Naive thymus-derived CD8-positive, alpha-beta T cell (primary cell): ENCODE results near the gene MYO3B. TPM values are rescaled to one million over a fixed set of nuclear protein-coding genes. Genes with fewer than 3 reads are reported as not detected.
"Not testable (repeated sequence)": the region's sequence is repeated elsewhere in the genome, so short reads cannot be mapped to it uniquely, and the experiment has no call there.

Experiments used
- ATAC-seq, 2 donors: fragments of 150-1000 bp; cut with Tn5 transposase in 1 of 2; sonication (Bioruptor Pico), chemical (Tn5 transposase) in 1 of 2; 1 replicate in 1 of 2; 2 replicates in 1 of 2; pipeline ENCODE4 v1.10.0; 2021; ENCODE audit warnings: mild to moderate bottlenecking in 2 of 2, moderate library complexity in 2 of 2
- POLR2A ChIA-PET: fragments of 350-600 bp; sonication (Branson Sonifier 250); formaldehyde crosslinking; loops from one replicate; lab custom pipeline; 2021; ENCODE audit warnings: antibody characterized with exemption; lab: Charles Lee
- DNase-seq, 10 donors: peaks; one replicate each; pipeline versions ENCODE4 v3.0.0 to v3.0.0-alpha.2; 2020 to 2022
- H3K27ac Mint-ChIP-seq, 10 donors: one replicate each; pipeline ENCODE4 v1.8.0; 2020 to 2022; ENCODE audit warnings: mild to moderate bottlenecking in 10 of 10, mixed read lengths in 10 of 10, moderate library complexity in 4 of 10, inconsistent platforms in 1 of 10
- H3K27me3 Mint-ChIP-seq, 5 donors: one replicate each; pipeline ENCODE4 v1.8.0; 2021 to 2022; ENCODE audit warnings: mixed read lengths in 5 of 5
- H3K36me3 Mint-ChIP-seq, 3 donors: one replicate each; pipeline ENCODE4 v1.8.0; 2020 to 2022; ENCODE audit warnings: mixed read lengths in 3 of 3, mild to moderate bottlenecking in 2 of 3, inconsistent platforms in 1 of 3
- H3K4me1 Mint-ChIP-seq, 4 donors: one replicate each; pipeline ENCODE4 v1.8.0; 2021 to 2022; ENCODE audit warnings: mixed read lengths in 4 of 4
- H3K4me3 Mint-ChIP-seq, 10 donors: one replicate each; pipeline ENCODE4 v1.8.0; 2020 to 2022; ENCODE audit warnings: mild to moderate bottlenecking in 10 of 10, mixed read lengths in 10 of 10, moderate library complexity in 6 of 10, inconsistent platforms in 1 of 10
- H3K9me3 Mint-ChIP-seq, 9 donors: one replicate each; pipeline ENCODE4 v1.8.0; 2020 to 2022; ENCODE audit warnings: mixed read lengths in 9 of 9, mild to moderate bottlenecking in 3 of 9, inconsistent platforms in 1 of 9, moderate library complexity in 1 of 9
- polyA plus RNA-seq, 3 donors: library from polyadenylated mRNA; unstranded; fragments of 300-500 nt; fragmentation: Illumina TruSeq; gene quantifications; one replicate each; pipeline ENCODE4 v1.2.3, GENCODE V29; 2021
- total RNA-seq, 8 experiments: library from RNA in 2 of 8; stranded (reverse) in 2 of 8; gene quantifications; one replicate each; pipeline ENCODE4 v1.2.3 and lab custom pipeline; 2021 to 2026

The MYO3B gene
- total and polyA plus RNA-seq, 5 experiments from 2014 or later = not detected

DNA sequence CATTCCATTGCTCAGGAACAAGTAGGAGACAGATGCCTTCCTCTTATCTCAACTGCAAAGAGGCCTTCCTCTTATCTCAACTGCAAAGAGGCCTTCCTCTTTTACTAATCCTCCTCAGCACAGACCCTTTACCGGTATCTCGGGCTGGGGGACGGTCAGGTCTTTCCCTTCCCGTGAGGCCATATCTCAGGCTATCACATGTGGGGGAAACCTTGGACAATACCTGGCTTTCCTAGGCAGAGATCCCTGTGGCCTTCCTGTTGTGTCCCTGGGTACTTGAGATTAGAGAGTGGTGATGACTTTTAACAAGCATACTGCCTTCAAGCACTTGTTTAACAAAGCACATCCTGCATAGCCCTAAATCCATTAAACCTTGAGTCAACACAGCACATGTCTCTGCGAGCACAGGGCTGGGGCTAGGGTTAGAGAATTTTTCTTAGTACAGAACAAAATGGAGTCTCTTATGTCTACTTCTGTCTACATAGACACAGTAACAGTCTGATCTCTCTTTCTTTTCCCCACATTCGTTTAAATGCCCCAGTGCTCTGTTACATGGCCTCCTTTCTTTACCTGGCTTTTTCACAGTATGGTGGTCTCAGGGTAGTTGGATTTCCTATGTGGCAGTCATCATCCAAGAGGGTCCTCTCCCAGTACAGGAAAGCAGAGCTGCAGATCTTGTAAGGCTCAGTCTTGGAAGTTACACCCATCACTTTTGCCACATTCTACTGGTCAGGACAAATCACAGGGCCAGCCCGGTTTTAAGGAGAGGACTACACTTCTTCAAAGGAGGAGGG lies 86.0 kb downstream of the MYO3B start:
- H3K4me1 Mint-ChIP-seq, H3K27me3 Mint-ChIP-seq, POLR2A ChIA-PET, ATAC-seq, H3K4me3 Mint-ChIP-seq, DNase-seq, H3K27ac Mint-ChIP-seq: not testable (repeated sequence)
- peaks cover 3 to 45% (median 22%) of the 10 kb centered on the region in 9 donors for H3K9me3 Mint-ChIP-seq
- H3K36me3 Mint-ChIP-seq = peaks cover 0 to 23% (median 0%) of the 10 kb centered on the region in 3 donors

GRCh38 chr2:170264522-170264860 lies 86.5 kb downstream of the MYO3B start:
- Mint-ChIP-seq H3K9me3 (peaks cover 3 to 45% (median 22%) of the 10 kb centered on the region in 9 donors), H3K4me1 (no peaks in the 10 kb centered on the region), H3K27me3 (peaks cover 0 to 10% (median 3%) of the 10 kb centered on the region in 5 donors), H3K36me3 (peaks cover 0 to 23% (median 0%) of the 10 kb centered on the region in 3 donors), H3K4me3 (no peak overlapping the region), H3K27ac (no peak overlapping the region)
- DNase-seq = no peak
- POLR2A ChIA-PET = no interaction called here
- no peak for ATAC-seq

DNA sequence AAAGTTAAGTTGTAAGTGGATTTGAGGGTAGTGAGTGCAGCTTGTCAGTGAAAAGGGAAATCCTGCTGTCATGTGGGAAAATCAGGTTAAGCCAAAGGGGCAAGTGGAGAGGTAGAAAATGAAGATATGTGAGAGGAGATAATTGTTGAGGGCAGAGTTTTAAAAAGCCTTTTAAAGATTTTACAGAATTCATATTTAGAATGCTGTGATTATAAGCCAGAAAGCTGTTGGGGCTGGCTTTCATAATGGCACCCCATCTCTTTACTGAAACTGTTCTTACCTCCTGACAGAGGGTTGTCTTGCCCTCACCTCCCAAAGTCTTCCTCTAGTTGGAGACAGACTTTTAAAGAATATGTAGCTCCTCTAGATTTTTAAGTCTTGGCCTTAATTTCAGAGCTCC lies 86.9 kb downstream of the MYO3B start:
- POLR2A ChIA-PET = no interaction called here
- ATAC-seq = no peak
- no peak for DNase-seq
- H3K4me1 Mint-ChIP-seq = no peaks in the 10 kb centered on the region
- peaks cover 0 to 23% (median 0%) of the 10 kb centered on the region in 3 donors for H3K36me3 Mint-ChIP-seq
- H3K4me3 Mint-ChIP-seq = no peak overlapping the region
- peaks cover 0 to 10% (median 3%) of the 10 kb centered on the region in 5 donors for H3K27me3 Mint-ChIP-seq
- peaks cover 3 to 42% (median 22%) of the 10 kb centered on the region in 9 donors for H3K9me3 Mint-ChIP-seq
- H3K27ac Mint-ChIP-seq = no peak overlapping the region

DNA sequence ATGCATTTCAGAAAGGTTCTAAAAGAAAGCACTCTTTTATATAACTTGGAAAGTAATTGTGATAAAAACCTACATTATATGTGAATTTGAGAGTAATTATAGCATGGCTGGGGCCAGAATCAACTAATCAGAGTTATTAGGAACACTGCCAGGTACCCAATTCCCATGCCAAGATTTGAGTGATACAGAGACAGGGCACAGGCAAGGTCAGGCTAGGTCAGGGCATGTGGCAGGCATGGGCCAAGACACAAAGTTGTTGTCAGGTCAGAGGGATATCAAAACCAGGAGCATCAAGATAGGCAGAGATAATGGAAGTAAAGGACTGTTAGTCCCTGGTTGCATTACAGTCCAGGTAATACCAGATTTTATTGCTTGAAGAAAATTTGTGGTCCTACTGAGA lies 87.4 kb downstream of the MYO3B start:
- DNase-seq (no peak), ATAC-seq (no peak)
- peaks cover 3 to 38% (median 18%) of the 10 kb centered on the region in 9 donors for H3K9me3 Mint-ChIP-seq
- H3K27me3 Mint-ChIP-seq = peaks cover 0 to 10% (median 3%) of the 10 kb centered on the region in 5 donors
- POLR2A ChIA-PET = no interaction called here
- peaks cover 0 to 23% (median 0%) of the 10 kb centered on the region in 3 donors for H3K36me3 Mint-ChIP-seq
- H3K27ac Mint-ChIP-seq = no peak overlapping the region
- H3K4me3 Mint-ChIP-seq = no peak overlapping the region
- H3K4me1 Mint-ChIP-seq = no peaks in the 10 kb centered on the region

GRCh38 chr2:170266358-170266757 lies 88.4 kb downstream of the MYO3B start:
- Mint-ChIP-seq H3K27me3 (peaks cover 0 to 10% (median 3%) of the 10 kb centered on the region in 5 donors), H3K4me3 (no peak overlapping the region), H3K27ac (no peak overlapping the region), H3K9me3 (peaks cover 0 to 32% (median 14%) of the 10 kb centered on the region in 9 donors), H3K36me3 (peaks cover 0 to 23% (median 0%) of the 10 kb centered on the region in 3 donors), H3K4me1 (no peaks in the 10 kb centered on the region)
- ATAC-seq (no peak), DNase-seq (no peak)
- POLR2A ChIA-PET = no interaction called here

- DNase-seq = no peak
- H3K4me3 Mint-ChIP-seq = no peak overlapping the region
- peaks cover 0 to 26% (median 9%) of the 10 kb centered on the region in 9 donors for H3K9me3 Mint-ChIP-seq
- no peak for ATAC-seq
- H3K4me1 Mint-ChIP-seq = no peaks in the 10 kb centered on the region
- H3K27ac Mint-ChIP-seq = no peak overlapping the region
- POLR2A ChIA-PET = no interaction called here
- peaks cover 0 to 10% (median 3%) of the 10 kb centered on the region in 5 donors for H3K27me3 Mint-ChIP-seq
- H3K36me3 Mint-ChIP-seq = peaks cover 0 to 18% (median 0%) of the 10 kb centered on the region in 3 donors
Observed at GRCh38 chr2:170267071-170267470, 89.1 kb downstream of the MYO3B start.

DNA sequence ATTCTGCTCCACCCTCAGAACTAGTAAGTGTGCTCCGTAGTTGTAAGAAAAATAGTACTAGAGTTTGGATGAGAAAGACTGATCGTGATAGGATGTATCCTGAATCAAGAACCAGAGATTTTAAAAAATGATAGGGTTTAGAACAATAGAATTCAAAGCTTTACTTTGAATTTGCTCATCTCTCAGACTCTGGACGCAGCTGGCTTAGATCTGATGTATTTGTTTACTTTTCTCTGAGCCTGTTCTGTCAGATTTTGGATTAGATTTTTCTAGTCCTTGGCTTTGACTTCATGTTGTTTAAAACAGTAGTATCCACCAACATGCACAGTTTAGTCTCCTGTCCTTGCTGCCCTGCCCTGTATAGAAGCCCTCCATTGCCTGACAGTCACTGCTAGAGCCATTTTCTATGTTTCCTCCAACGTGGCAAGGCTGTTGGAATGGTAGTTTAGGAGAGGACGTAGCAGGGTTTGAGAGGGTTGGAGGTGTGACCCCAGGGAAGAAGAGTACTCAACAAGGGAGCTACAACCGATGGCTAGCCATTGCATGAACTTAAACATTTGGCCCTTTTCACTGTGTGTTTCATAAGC lies 92.4 kb downstream of the MYO3B start:
- ATAC-seq (no peak), DNase-seq (no peak)
- H3K9me3 Mint-ChIP-seq = peaks cover 0 to 3% (median 0%) of the 10 kb centered on the region in 9 donors
- H3K27me3 Mint-ChIP-seq = peaks cover 4 to 20% (median 7%) of the 10 kb centered on the region in 5 donors
- H3K36me3 Mint-ChIP-seq = no peaks in the 10 kb centered on the region
- no peaks in the 10 kb centered on the region for H3K4me1 Mint-ChIP-seq
- POLR2A ChIA-PET = no interaction called here
- H3K4me3 Mint-ChIP-seq = no peak overlapping the region
- no peak overlapping the region for H3K27ac Mint-ChIP-seq

DNA sequence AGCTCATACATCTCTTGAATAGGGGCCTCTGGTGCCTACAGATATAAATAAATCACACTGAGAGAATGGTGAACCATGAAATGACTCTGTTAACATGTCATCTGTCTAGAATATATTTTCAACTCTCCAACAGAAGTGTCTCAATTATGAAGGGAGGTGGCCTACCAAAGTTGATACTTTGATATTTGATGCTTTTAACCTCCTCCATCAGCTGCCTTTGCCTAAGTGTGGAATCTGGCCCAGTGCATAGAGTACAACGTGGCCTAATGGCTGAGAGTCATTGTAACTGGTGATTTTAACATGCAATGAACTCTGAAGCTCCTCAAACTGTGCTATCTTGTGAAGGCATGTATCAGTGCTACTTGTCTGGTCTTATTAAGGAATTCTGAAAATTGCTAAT lies 93.4 kb downstream of the MYO3B start:
- no peak overlapping the region for H3K4me3 Mint-ChIP-seq
- H3K27me3 Mint-ChIP-seq = peaks cover 4 to 20% (median 7%) of the 10 kb centered on the region in 5 donors
- no peak overlapping the region for H3K27ac Mint-ChIP-seq
- DNase-seq = no peak
- no peaks in the 10 kb centered on the region for H3K4me1 Mint-ChIP-seq
- H3K9me3 Mint-ChIP-seq = peaks cover 0 to 3% (median 0%) of the 10 kb centered on the region in 9 donors
- POLR2A ChIA-PET = no interaction called here
- no peaks in the 10 kb centered on the region for H3K36me3 Mint-ChIP-seq
- ATAC-seq = no peak

DNA sequence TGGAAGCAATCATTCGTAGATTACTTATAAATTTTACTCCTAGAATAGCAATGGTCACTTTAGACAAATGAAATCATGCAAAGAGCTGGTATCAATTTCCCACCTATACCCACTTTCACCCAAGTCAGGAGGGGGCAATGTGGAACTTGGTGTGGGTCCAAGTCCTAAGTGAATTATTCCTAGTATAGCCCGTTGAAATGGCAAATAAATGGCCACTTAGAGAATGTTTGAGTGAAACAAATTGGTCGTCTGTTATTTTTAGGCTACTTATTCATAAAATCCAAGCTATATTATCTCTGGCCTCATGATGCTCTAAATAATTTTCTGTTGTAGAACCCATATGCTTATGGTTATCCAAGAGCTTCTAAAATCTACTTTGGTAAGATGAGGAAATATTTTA lies 98.1 kb downstream of the MYO3B start:
- no peaks in the 10 kb centered on the region for H3K4me1 Mint-ChIP-seq
- H3K4me3 Mint-ChIP-seq = no peak overlapping the region

DNA sequence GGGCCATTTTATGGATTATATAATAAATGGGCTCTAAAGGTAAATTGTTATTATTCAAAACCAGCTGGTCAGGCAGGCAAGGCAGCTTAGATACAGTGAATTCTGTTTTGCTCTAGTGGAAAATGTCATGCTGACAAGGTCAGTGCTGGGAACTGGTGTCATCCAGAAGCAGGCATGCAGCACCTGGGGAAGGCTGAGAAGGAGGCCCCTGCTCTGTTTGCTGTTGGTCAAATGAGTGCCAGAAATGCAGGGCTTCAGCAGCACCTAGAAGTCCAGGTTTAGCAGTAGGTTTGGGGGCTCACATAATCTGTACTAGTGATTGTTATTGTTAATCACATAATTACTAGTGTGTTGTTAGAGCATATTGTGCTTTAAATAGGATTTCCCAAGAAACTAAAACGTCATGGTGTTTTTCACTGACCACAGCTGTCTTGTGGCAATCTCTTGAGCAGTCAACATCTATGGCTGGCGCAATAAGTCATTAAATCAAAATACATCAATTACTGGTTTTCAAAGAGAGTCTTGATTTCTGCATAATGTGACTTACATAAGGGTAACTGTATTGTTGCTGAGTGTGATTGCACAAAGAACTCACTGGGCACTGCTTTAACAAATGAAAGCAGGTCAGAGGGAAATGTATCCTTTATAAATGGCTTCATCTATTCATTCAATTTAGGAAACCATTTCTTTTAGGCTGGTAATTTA lies 99.1 kb downstream of the MYO3B start:
- Mint-ChIP-seq H3K27ac (no peak overlapping the region), H3K27me3 (peaks cover 4 to 29% (median 10%) of the 10 kb centered on the region in 5 donors), H3K9me3 (peaks cover 0 to 4% (median 0%) of the 10 kb centered on the region in 9 donors), H3K4me1 (no peaks in the 10 kb centered on the region), H3K4me3 (no peak overlapping the region), H3K36me3 (no peaks in the 10 kb centered on the region)
- POLR2A ChIA-PET = no interaction called here
- ATAC-seq (no peak), DNase-seq (no peak)

More for the DNA sequence above, 98.1 kb downstream of the MYO3B start:
- Mint-ChIP-seq H3K36me3 (no peaks in the 10 kb centered on the region), H3K27ac (no peak overlapping the region), H3K9me3 (peaks cover 0 to 2% (median 0%) of the 10 kb centered on the region in 9 donors), H3K27me3 (peaks cover 1 to 19% (median 8%) of the 10 kb centered on the region in 5 donors)
- POLR2A ChIA-PET = no interaction called here
- DNase-seq (no peak), ATAC-seq (no peak)

DNA sequence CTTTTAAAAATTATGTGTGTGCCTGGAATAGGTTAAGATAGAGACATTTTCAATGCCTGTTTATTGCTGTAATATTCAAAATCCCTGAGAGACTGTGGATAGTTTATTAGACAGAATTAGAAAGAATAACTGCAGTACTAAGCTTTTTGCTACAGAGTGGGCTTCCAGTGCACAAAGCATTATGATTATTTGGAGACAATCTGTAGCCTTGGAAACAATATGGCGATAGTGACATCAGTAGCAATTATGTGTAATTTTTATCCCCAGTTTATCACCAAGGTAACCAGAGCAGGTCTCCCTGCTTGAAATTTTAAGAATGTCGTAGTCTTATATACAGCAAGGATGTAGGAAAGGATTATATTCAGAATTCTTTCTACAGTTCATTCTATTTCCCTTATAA lies 100.0 kb downstream of the MYO3B start:
- H3K4me3 Mint-ChIP-seq = no peak overlapping the region
- H3K27ac Mint-ChIP-seq = no peak overlapping the region
- ATAC-seq (no peak), DNase-seq (no peak)
- H3K27me3 Mint-ChIP-seq = peaks cover 2 to 35% (median 7%) of the 10 kb centered on the region in 5 donors
- peaks cover 0 to 4% (median 0%) of the 10 kb centered on the region in 9 donors for H3K9me3 Mint-ChIP-seq
- no peaks in the 10 kb centered on the region for H3K36me3 Mint-ChIP-seq
- POLR2A ChIA-PET = no interaction called here
- no peaks in the 10 kb centered on the region for H3K4me1 Mint-ChIP-seq

- H3K9me3 Mint-ChIP-seq, H3K27ac Mint-ChIP-seq, ATAC-seq, DNase-seq, H3K36me3 Mint-ChIP-seq, H3K4me1 Mint-ChIP-seq, POLR2A ChIA-PET, H3K4me3 Mint-ChIP-seq: not testable (repeated sequence)
- H3K27me3 Mint-ChIP-seq = peaks cover 5 to 36% (median 8%) of the 10 kb centered on the region in 5 donors
Observed at GRCh38 chr2:170279615-170280014, 101.7 kb downstream of the MYO3B start.

- ATAC-seq (no peak), DNase-seq (no peak)
- Mint-ChIP-seq H3K27ac (no peak overlapping the region), H3K9me3 (peaks cover 0 to 4% (median 0%) of the 10 kb centered on the region in 9 donors), H3K36me3 (no peaks in the 10 kb centered on the region), H3K4me1 (no peaks in the 10 kb centered on the region), H3K27me3 (peaks cover 6 to 48% (median 10%) of the 10 kb centered on the region in 5 donors), H3K4me3 (no peak overlapping the region)
- POLR2A ChIA-PET = no interaction called here
Observed at GRCh38 chr2:170282851-170283250, 104.9 kb downstream of the MYO3B start.
